ENCODE data around the gene MUC13.
A peak's percentile ranks its signal among the peaks of the same experiment; 100 is the strongest.
"Not testable (repeated sequence)": the region's sequence is repeated elsewhere in the genome, so short reads cannot be mapped to it uniquely, and the experiment has no call there.

The MUC13 gene

GRCh38 chr3:124967964-124968363 is 33.4 kb upstream of the MUC13 start:
- H3K27me3 ChIP-seq (ENCODE audit: control insufficient read depth in 1 of 2, insufficient read depth in 2 of 2, low read length in 2 of 2): no peaks in the 10 kb centered on the region
- no peak overlapping the region for H3K4me3 ChIP-seq (ENCODE audit: low read depth in 1 of 2, low read length in 2 of 2)
- H3K9ac ChIP-seq (ENCODE audit: low read depth in 1 of 2, low read length in 2 of 2): no peak overlapping the region
- peaks cover 21 to 54% of the 10 kb centered on the region in 2 donors for H3K4me1 ChIP-seq (ENCODE audit: control insufficient read depth in 1 of 2, insufficient read depth in 2 of 2, low read length in 2 of 2)
- H3K36me3 ChIP-seq (ENCODE audit: control insufficient read depth in 1 of 2, insufficient read depth in 2 of 2, low read length in 2 of 2): peaks cover 0 to 8% of the 10 kb centered on the region in 2 donors
- H3K27ac ChIP-seq (ENCODE audit: low read depth, low read length): no peak overlapping the region
- H3K9me3 ChIP-seq (ENCODE audit: control insufficient read depth in 1 of 2, low read length in 2 of 2): no peaks in the 10 kb centered on the region

GRCh38 chr3:124966521-124967445 is 32.2 kb upstream of the MUC13 start:
- peaks cover 24 to 61% of the 10 kb centered on the region in 2 donors for H3K4me1 ChIP-seq (ENCODE audit: control insufficient read depth in 1 of 2, insufficient read depth in 2 of 2, low read length in 2 of 2)
- no peaks in the 10 kb centered on the region for H3K27me3 ChIP-seq (ENCODE audit: control insufficient read depth in 1 of 2, insufficient read depth in 2 of 2, low read length in 2 of 2)

GRCh38 chr3:124965413-124965812 is 30.9 kb upstream of the MUC13 start:
- Histone ChIP-seq H3K9me3 (ENCODE audit: control insufficient read depth in 1 of 2, low read length in 2 of 2) (no peaks in the 10 kb centered on the region), H3K27me3 (ENCODE audit: control insufficient read depth in 1 of 2, insufficient read depth in 2 of 2, low read length in 2 of 2) (no peaks in the 10 kb centered on the region), H3K9ac (ENCODE audit: low read depth in 1 of 2, low read length in 2 of 2) (no peak overlapping the region), H3K36me3 (ENCODE audit: control insufficient read depth in 1 of 2, insufficient read depth in 2 of 2, low read length in 2 of 2) (peaks cover 0 to 7% of the 10 kb centered on the region in 2 donors), H3K27ac (ENCODE audit: low read depth, low read length) (no peak overlapping the region), H3K4me3 (ENCODE audit: low read depth in 1 of 2, low read length in 2 of 2) (no peak overlapping the region), H3K4me1 (ENCODE audit: control insufficient read depth in 1 of 2, insufficient read depth in 2 of 2, low read length in 2 of 2) (peaks cover 27 to 62% of the 10 kb centered on the region in 2 donors)

More at GRCh38 chr3:124966521-124967445, 32.2 kb upstream of the MUC13 start:
- H3K36me3 ChIP-seq (ENCODE audit: control insufficient read depth in 1 of 2, insufficient read depth in 2 of 2, low read length in 2 of 2): peaks cover 0 to 8% of the 10 kb centered on the region in 2 donors
- H3K4me3 ChIP-seq (ENCODE audit: low read depth in 1 of 2, low read length in 2 of 2): no peak overlapping the region
- H3K9ac ChIP-seq (ENCODE audit: low read depth in 1 of 2, low read length in 2 of 2): no peak overlapping the region
- no peaks in the 10 kb centered on the region for H3K9me3 ChIP-seq (ENCODE audit: control insufficient read depth in 1 of 2, low read length in 2 of 2)
- H3K27ac ChIP-seq (ENCODE audit: low read depth, low read length): no peak overlapping the region

- no peak overlapping the region for H3K4me3 ChIP-seq (ENCODE audit: low read depth in 1 of 2, low read length in 2 of 2)
- H3K36me3 ChIP-seq (ENCODE audit: control insufficient read depth in 1 of 2, insufficient read depth in 2 of 2, low read length in 2 of 2): peaks cover 0 to 2% of the 10 kb centered on the region in 2 donors
- peaks cover 30 to 60% of the 10 kb centered on the region in 2 donors for H3K4me1 ChIP-seq (ENCODE audit: control insufficient read depth in 1 of 2, insufficient read depth in 2 of 2, low read length in 2 of 2)
- H3K27me3 ChIP-seq (ENCODE audit: control insufficient read depth in 1 of 2, insufficient read depth in 2 of 2, low read length in 2 of 2): no peaks in the 10 kb centered on the region
- no peak overlapping the region for H3K9ac ChIP-seq (ENCODE audit: low read depth in 1 of 2, low read length in 2 of 2)
- H3K27ac ChIP-seq (ENCODE audit: low read depth, low read length): peak overlapping the region; percentile 42
- no peaks in the 10 kb centered on the region for H3K9me3 ChIP-seq (ENCODE audit: control insufficient read depth in 1 of 2, low read length in 2 of 2)
These were observed 29.8 kb upstream of the MUC13 start for GRCh38 chr3:124964387-124964786.

GRCh38 chr3:124963755-124964154 is 29.2 kb upstream of the MUC13 start:
- Histone ChIP-seq H3K9ac (ENCODE audit: low read depth in 1 of 2, low read length in 2 of 2) (no peak overlapping the region), H3K36me3 (ENCODE audit: control insufficient read depth in 1 of 2, insufficient read depth in 2 of 2, low read length in 2 of 2) (peaks cover 0 to 2% of the 10 kb centered on the region in 2 donors), H3K27me3 (ENCODE audit: control insufficient read depth in 1 of 2, insufficient read depth in 2 of 2, low read length in 2 of 2) (no peaks in the 10 kb centered on the region), H3K27ac (ENCODE audit: low read depth, low read length) (peak overlapping the region; percentile 42), H3K9me3 (ENCODE audit: control insufficient read depth in 1 of 2, low read length in 2 of 2) (no peaks in the 10 kb centered on the region), H3K4me3 (ENCODE audit: low read depth in 1 of 2, low read length in 2 of 2) (no peak overlapping the region), H3K4me1 (ENCODE audit: control insufficient read depth in 1 of 2, insufficient read depth in 2 of 2, low read length in 2 of 2) (peaks cover 36 to 60% of the 10 kb centered on the region in 2 donors)

- peaks cover 36 to 63% of the 10 kb centered on the region in 2 donors for H3K4me1 ChIP-seq (ENCODE audit: control insufficient read depth in 1 of 2, insufficient read depth in 2 of 2, low read length in 2 of 2)
- no peak overlapping the region for H3K27ac ChIP-seq (ENCODE audit: low read depth, low read length)
- H3K9me3 ChIP-seq (ENCODE audit: control insufficient read depth in 1 of 2, low read length in 2 of 2): no peaks in the 10 kb centered on the region
- no peaks in the 10 kb centered on the region for H3K36me3 ChIP-seq (ENCODE audit: control insufficient read depth in 1 of 2, insufficient read depth in 2 of 2, low read length in 2 of 2)
- H3K27me3 ChIP-seq (ENCODE audit: control insufficient read depth in 1 of 2, insufficient read depth in 2 of 2, low read length in 2 of 2): no peaks in the 10 kb centered on the region
- no peak overlapping the region for H3K4me3 ChIP-seq (ENCODE audit: low read depth in 1 of 2, low read length in 2 of 2)
- H3K9ac ChIP-seq (ENCODE audit: low read depth in 1 of 2, low read length in 2 of 2): no peak overlapping the region
These were observed 27.9 kb upstream of the MUC13 start for GRCh38 chr3:124962403-124962940.

- no peaks in the 10 kb centered on the region for H3K36me3 ChIP-seq (ENCODE audit: control insufficient read depth in 1 of 2, insufficient read depth in 2 of 2, low read length in 2 of 2)
- H3K4me3 ChIP-seq (ENCODE audit: low read depth in 1 of 2, low read length in 2 of 2): no peak overlapping the region
- no peaks in the 10 kb centered on the region for H3K27me3 ChIP-seq (ENCODE audit: control insufficient read depth in 1 of 2, insufficient read depth in 2 of 2, low read length in 2 of 2)
- peaks cover 36 to 61% of the 10 kb centered on the region in 2 donors for H3K4me1 ChIP-seq (ENCODE audit: control insufficient read depth in 1 of 2, insufficient read depth in 2 of 2, low read length in 2 of 2)
- no peaks in the 10 kb centered on the region for H3K9me3 ChIP-seq (ENCODE audit: control insufficient read depth in 1 of 2, low read length in 2 of 2)
- H3K9ac ChIP-seq (ENCODE audit: low read depth in 1 of 2, low read length in 2 of 2): no peak overlapping the region
- peak overlapping the region; percentile 49 for H3K27ac ChIP-seq (ENCODE audit: low read depth, low read length)
These were observed 26.1 kb upstream of the MUC13 start for GRCh38 chr3:124960698-124961097.

- no peaks in the 10 kb centered on the region for H3K36me3 ChIP-seq (ENCODE audit: control insufficient read depth in 1 of 2, insufficient read depth in 2 of 2, low read length in 2 of 2)
- H3K9me3 ChIP-seq (ENCODE audit: control insufficient read depth in 1 of 2, low read length in 2 of 2): no peaks in the 10 kb centered on the region
- no peak overlapping the region for H3K27ac ChIP-seq (ENCODE audit: low read depth, low read length)
- peaks cover 36 to 55% of the 10 kb centered on the region in 2 donors for H3K4me1 ChIP-seq (ENCODE audit: control insufficient read depth in 1 of 2, insufficient read depth in 2 of 2, low read length in 2 of 2)
- H3K4me3 ChIP-seq (ENCODE audit: low read depth in 1 of 2, low read length in 2 of 2): no peak overlapping the region
- no peak overlapping the region for H3K9ac ChIP-seq (ENCODE audit: low read depth in 1 of 2, low read length in 2 of 2)
- no peaks in the 10 kb centered on the region for H3K27me3 ChIP-seq (ENCODE audit: control insufficient read depth in 1 of 2, insufficient read depth in 2 of 2, low read length in 2 of 2)
These were observed 25.6 kb upstream of the MUC13 start for GRCh38 chr3:124960105-124960504.

- H3K9ac ChIP-seq (ENCODE audit: low read depth in 1 of 2, low read length in 2 of 2); H3K9me3 ChIP-seq (ENCODE audit: control insufficient read depth in 1 of 2, low read length in 2 of 2); H3K27ac ChIP-seq (ENCODE audit: low read depth, low read length); H3K27me3 ChIP-seq (ENCODE audit: control insufficient read depth in 1 of 2, insufficient read depth in 2 of 2, low read length in 2 of 2); H3K4me3 ChIP-seq (ENCODE audit: low read depth in 1 of 2, low read length in 2 of 2); H3K36me3 ChIP-seq (ENCODE audit: control insufficient read depth in 1 of 2, insufficient read depth in 2 of 2, low read length in 2 of 2): not testable (repeated sequence)
- peaks cover 24 to 40% of the 10 kb centered on the region in 2 donors for H3K4me1 ChIP-seq (ENCODE audit: control insufficient read depth in 1 of 2, insufficient read depth in 2 of 2, low read length in 2 of 2)
These were observed 23.4 kb upstream of the MUC13 start for GRCh38 chr3:124957951-124958350.

GRCh38 chr3:124952282-124952855 is 17.8 kb upstream of the MUC13 start:
- Histone ChIP-seq H3K36me3 (ENCODE audit: control insufficient read depth in 1 of 2, insufficient read depth in 2 of 2, low read length in 2 of 2) (no peaks in the 10 kb centered on the region), H3K27me3 (ENCODE audit: control insufficient read depth in 1 of 2, insufficient read depth in 2 of 2, low read length in 2 of 2) (no peaks in the 10 kb centered on the region), H3K4me3 (ENCODE audit: low read depth in 1 of 2, low read length in 2 of 2) (no peak overlapping the region), H3K9ac (ENCODE audit: low read depth in 1 of 2, low read length in 2 of 2) (no peak overlapping the region), H3K4me1 (ENCODE audit: control insufficient read depth in 1 of 2, insufficient read depth in 2 of 2, low read length in 2 of 2) (peaks cover 10 to 16% of the 10 kb centered on the region in 2 donors), H3K9me3 (ENCODE audit: control insufficient read depth in 1 of 2, low read length in 2 of 2) (no peaks in the 10 kb centered on the region), H3K27ac (ENCODE audit: low read depth, low read length) (peak overlapping the region; percentile 44)

Measured in duodenal mucosa (tissue), 2 donors.